ENCODE data around the gene ALDH1B1. TPM values are rescaled to one million over a fixed set of nuclear protein-coding genes. Genes with fewer than 3 reads are reported as not detected.

ALDH1B1 gene
- total and polyA plus RNA-seq, 2 of the 13 experiments (the other 11 are each of a cell fraction or from before 2014, with no cell fraction given) = 45.1 to 125 TPM

DNA sequence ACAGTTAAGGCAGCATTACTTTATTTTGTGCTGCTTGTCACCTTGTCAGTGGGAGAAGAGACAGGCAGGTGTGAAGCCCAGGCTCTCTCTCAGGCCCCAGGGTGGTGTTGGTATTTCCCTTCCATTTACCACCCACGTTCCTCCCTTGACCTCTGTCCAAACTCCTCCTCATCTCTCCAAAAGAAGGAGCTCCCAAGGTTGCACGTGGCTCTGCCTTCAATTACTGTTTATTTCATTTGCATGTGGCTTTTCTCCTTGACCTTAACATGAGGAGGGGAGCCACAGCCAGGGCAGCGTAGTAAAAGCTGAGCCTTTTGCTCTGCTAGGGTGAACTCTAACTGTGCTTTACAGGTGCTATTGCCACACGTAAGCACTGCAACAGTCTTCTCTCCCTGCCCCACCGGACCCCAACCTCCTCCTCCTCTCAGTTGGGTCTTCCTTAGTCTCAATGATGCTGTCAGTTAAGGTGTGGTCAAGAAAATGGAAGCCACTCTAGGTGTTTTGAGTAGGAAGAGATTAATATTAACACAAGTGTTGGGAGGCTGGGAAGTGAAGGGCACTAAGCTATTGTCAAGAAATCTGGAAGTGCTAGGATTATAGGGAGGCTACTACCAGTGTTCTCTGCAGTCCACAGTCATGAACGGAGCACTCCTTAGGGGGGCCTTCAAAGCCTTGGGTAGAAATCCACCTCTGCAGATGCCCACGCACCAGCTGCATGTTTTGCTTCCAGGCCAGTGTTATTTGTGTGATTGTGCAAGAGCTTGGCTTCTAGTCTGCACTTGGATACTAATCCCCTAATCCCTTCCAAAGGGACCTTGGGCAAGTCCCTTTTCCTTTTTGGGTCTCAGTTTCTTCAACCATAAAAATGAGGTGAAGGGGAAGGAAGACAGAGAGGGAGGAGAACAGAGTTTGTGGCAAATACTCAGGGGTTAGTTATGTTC is 3.9 kb upstream of the ALDH1B1 start (continued):
- TF ChIP-seq ZBTB25 (CRISPR knock-in tag; IDR thresholded peaks at IDR 0.05) (0 out of 2 replicates have a peak, but pooled peaks have one; percentile 6), BCL6 (CRISPR knock-in tag; IDR thresholded peaks at IDR 0.05) (peak; percentile 71), ZNF564 (CRISPR knock-in tag; IDR thresholded peaks at IDR 0.05) (0 out of 2 replicates have a peak, but pooled peaks have one; percentile 18), HNF4A (CRISPR knock-in tag; IDR thresholded peaks at IDR 0.05) (peak; percentile 72), ZNF598 (CRISPR knock-in tag; IDR thresholded peaks at IDR 0.05; ENCODE audit: borderline replicate concordance) (0 out of 2 replicates have a peak, but pooled peaks have one; percentile 38), ZNF777 (CRISPR knock-in tag; IDR thresholded peaks at IDR 0.05) (no peak), ZNF660 (CRISPR knock-in tag; IDR thresholded peaks at IDR 0.05; ENCODE audit: borderline replicate concordance, low read depth) (no peak), NR2C2 (CRISPR knock-in tag; IDR thresholded peaks at IDR 0.05; ENCODE audit: borderline replicate concordance) (peak; percentile 75; the same call in 1 of the 2 replicates), GATAD1 (CRISPR knock-in tag; IDR thresholded peaks at IDR 0.05) (peak; percentile 37; the same call in 1 of the 2 replicates), FOSL2 (CRISPR knock-in tag; IDR thresholded peaks at IDR 0.05) (peak; percentile 35; the same call in 1 of the 2 replicates), ZBTB7B (CRISPR knock-in tag; IDR thresholded peaks at IDR 0.05) (peak; percentile 85; the same call in 1 of the 2 replicates), ZBTB44 (CRISPR knock-in tag; IDR thresholded peaks at IDR 0.05) (no peak), ZMYM3 (CRISPR knock-in tag; IDR thresholded peaks at IDR 0.05) (no peak; the same call in 1 of the 2 replicates), TRIM22 (IDR thresholded peaks at IDR 0.05) (no peak), SRY (CRISPR knock-in tag; IDR thresholded peaks at IDR 0.05) (no peak), ZNF264 (CRISPR knock-in tag; IDR thresholded peaks at IDR 0.05) (peak; percentile 69; the same call in 1 of the 2 replicates), NCOA2 (CRISPR knock-in tag; IDR thresholded peaks at IDR 0.05) (peak; percentile 63; the same call in 1 of the 2 replicates), SOX6 (IDR thresholded peaks at IDR 0.05) (no peak), SOX6 (CRISPR knock-in tag; IDR thresholded peaks at IDR 0.05) (peak; percentile 59), ZNF205 (CRISPR knock-in tag; IDR thresholded peaks at IDR 0.05) (no peak)
- TF ChIP-seq, protein P1, sequence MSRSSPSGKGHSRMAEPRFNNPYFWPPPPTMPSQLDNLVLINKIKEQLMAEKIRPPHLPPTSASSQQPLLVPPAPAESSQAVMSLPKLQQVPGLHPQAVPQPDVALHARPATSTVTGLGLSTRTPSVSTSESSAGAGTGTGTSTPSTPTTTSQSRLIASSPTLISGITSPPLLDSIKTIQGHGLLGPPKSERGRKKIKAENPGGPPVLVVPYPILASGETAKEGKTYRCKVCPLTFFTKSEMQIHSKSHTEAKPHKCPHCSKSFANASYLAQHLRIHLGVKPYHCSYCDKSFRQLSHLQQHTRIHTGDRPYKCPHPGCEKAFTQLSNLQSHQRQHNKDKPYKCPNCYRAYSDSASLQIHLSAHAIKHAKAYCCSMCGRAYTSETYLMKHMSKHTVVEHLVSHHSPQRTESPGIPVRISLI (CRISPR knock-in tag; IDR thresholded peaks at IDR 0.05; ENCODE audit: borderline replicate concordance) = no peak
- TF ChIP-seq, protein P2, sequence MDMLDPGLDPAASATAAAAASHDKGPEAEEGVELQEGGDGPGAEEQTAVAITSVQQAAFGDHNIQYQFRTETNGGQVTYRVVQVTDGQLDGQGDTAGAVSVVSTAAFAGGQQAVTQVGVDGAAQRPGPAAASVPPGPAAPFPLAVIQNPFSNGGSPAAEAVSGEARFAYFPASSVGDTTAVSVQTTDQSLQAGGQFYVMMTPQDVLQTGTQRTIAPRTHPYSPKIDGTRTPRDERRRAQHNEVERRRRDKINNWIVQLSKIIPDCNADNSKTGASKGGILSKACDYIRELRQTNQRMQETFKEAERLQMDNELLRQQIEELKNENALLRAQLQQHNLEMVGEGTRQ (IDR thresholded peaks at IDR 0.05; ENCODE audit: low read depth, low read length) = no peak
- TF ChIP-seq, protein P2 (CRISPR knock-in tag; IDR thresholded peaks at IDR 0.05; ENCODE audit: borderline replicate concordance) = no peak

Data from HepG2 (cell line).